Activated CD8-positive, alpha-beta memory T cell treated with anti-CD3 and anti-CD28 coated beads for 1 hour (primary cell): ENCODE measurements around the gene ABHD3.
"Not testable (repeated sequence)": the region's sequence is repeated elsewhere in the genome, so short reads cannot be mapped to it uniquely, and the experiment has no call there.

Experiments used
- DNase-seq, 2 donors: peaks; one replicate each; pipeline ENCODE4 v3.0.0-alpha.2; 2020; ENCODE audit warnings: low read depth in 1 of 2; ENCODE audit errors: extremely low read depth in 1 of 2

ABHD3 gene

GRCh38 chr18:21653361-21653760 is 51.2 kb downstream of the ABHD3 start:
- DNase-seq: no peak

GRCh38 chr18:21652073-21652472 is 52.5 kb downstream of the ABHD3 start:
- DNase-seq: no peak

- no peak for DNase-seq
Measured at GRCh38 chr18:21650311-21650710, 54.3 kb downstream of the ABHD3 start.

GRCh38 chr18:21640375-21640774 is 64.2 kb downstream of the ABHD3 start:
- not testable (repeated sequence) for DNase-seq

GRCh38 chr18:21638822-21639221 is 65.8 kb downstream of the ABHD3 start:
- DNase-seq: no peak

GRCh38 chr18:21636769-21637168 is 67.8 kb downstream of the ABHD3 start:
- no peak for DNase-seq

GRCh38 chr18:21634588-21635199 is 69.9 kb downstream of the ABHD3 start:
- DNase-seq: no peak

- DNase-seq: no peak
Measured at GRCh38 chr18:21632393-21632792, 72.2 kb downstream of the ABHD3 start.

GRCh38 chr18:21629089-21629832 is 75.3 kb downstream of the ABHD3 start:
- DNase-seq: no peak

GRCh38 chr18:21621640-21622039 is 82.9 kb downstream of the ABHD3 start:
- DNase-seq: not testable (repeated sequence)

- DNase-seq: peak; percentile 50 to 81
Measured at GRCh38 chr18:21612125-21613039, 92.2 kb downstream of the ABHD3 start, which contains the start of gene SNRPD1. Gene SNRPD1 (plus strand): TSS chr18:21612314. CDS start chr18:21612430, 116 bp downstream.

- DNase-seq: not testable (repeated sequence)
Measured at GRCh38 chr18:21611401-21612124, 93.0 kb downstream of the ABHD3 start.

GRCh38 chr18:21605213-21605612 is 99.4 kb downstream of the ABHD3 start:
- no peak for DNase-seq

- DNase-seq: no peak
Measured at GRCh38 chr18:21604671-21605070, 99.9 kb downstream of the ABHD3 start.

- DNase-seq: no peak
Measured at GRCh38 chr18:21602299-21602587, 102.3 kb downstream of the ABHD3 start.
